Endodermal cell (in vitro differentiated cells): Measurements from ENCODE around the gene PTPRK. TPM values are rescaled to one million over a fixed set of nuclear protein-coding genes. Genes with fewer than 3 reads are reported as not detected.

ENCODE experiments used
- DNase-seq: peaks from one replicate; pipeline ENCODE4 v3.0.0-alpha.2; 2017
- H3K27ac ChIP-seq: 2 replicates; pipeline ENCODE4 v1.5.1; 2013; ENCODE audit warnings: mild to moderate bottlenecking, low read depth, low read length, moderate library complexity
- H3K27me3 ChIP-seq: 2 replicates; pipeline ENCODE4 v1.6.1; 2013; ENCODE audit warnings: mild to moderate bottlenecking, low read length, moderate library complexity; ENCODE audit not compliant: insufficient read depth, control insufficient read depth, poor library complexity, severe bottlenecking
- H3K36me3 ChIP-seq: 2 replicates; pipeline ENCODE4 v1.7.0; 2013; ENCODE audit warnings: mild to moderate bottlenecking, low read length, moderate library complexity; ENCODE audit not compliant: control insufficient read depth, insufficient read depth
- H3K4me1 ChIP-seq: one replicate; pipeline ENCODE4 v1.7.0; 2013; ENCODE audit warnings: low read length; ENCODE audit not compliant: control insufficient read depth, insufficient read depth
- H3K4me3 ChIP-seq: 2 replicates; pipeline ENCODE4 v1.5.1; 2013; ENCODE audit warnings: mild to moderate bottlenecking, low read length, moderate library complexity
- H3K9ac ChIP-seq: 2 replicates; pipeline ENCODE4 v1.6.1; 2013; ENCODE audit warnings: mild to moderate bottlenecking, low read length, moderate library complexity; ENCODE audit not compliant: poor library complexity, severe bottlenecking; ENCODE audit errors: extremely low read depth
- H3K9me3 ChIP-seq: 2 replicates; pipeline ENCODE4 v1.6.1; 2013; ENCODE audit warnings: mild to moderate bottlenecking, low read length, moderate library complexity; ENCODE audit not compliant: control insufficient read depth
- H3K27ac Mint-ChIP-seq: 2 replicates; pipeline ENCODE4 v1.8.0; 2020; ENCODE audit warnings: mixed read lengths
- H3K27me3 Mint-ChIP-seq: 2 replicates; pipeline ENCODE4 v1.8.0; 2021; ENCODE audit warnings: mild to moderate bottlenecking, mixed read lengths; ENCODE audit not compliant: insufficient read depth
- H3K36me3 Mint-ChIP-seq: 2 replicates; pipeline ENCODE4 v1.8.0; 2020; ENCODE audit warnings: low read depth, mixed read lengths
- H3K4me1 Mint-ChIP-seq: 2 replicates; pipeline ENCODE4 v1.8.0; 2020; ENCODE audit warnings: mixed read lengths
- H3K4me3 Mint-ChIP-seq: 2 replicates; pipeline ENCODE4 v1.8.0; 2020; ENCODE audit warnings: mild to moderate bottlenecking, moderate library complexity, mixed read lengths
- H3K9me3 Mint-ChIP-seq: 2 replicates; pipeline ENCODE4 v1.8.0; 2020; ENCODE audit warnings: mild to moderate bottlenecking, mixed read lengths
- CTCF ChIP-seq: fragments of 200-600 bp; sonication (generic); conservative IDR thresholded peaks from 2 replicates; pipeline ENCODE4 v1.5.0; 2021; ENCODE audit warnings: antibody characterized with exemption, mild to moderate bottlenecking
- WGBS, 2 experiments: methylation state at CpG; one replicate each; pipeline versions ENCODE4 v1.1.5 to v1.1.7; 2013; ENCODE audit warnings: missing lambda C conversion rate in 2 of 2, mixed read lengths in 1 of 2; ENCODE audit not compliant: insufficient coverage in 1 of 2, insufficient read length in 1 of 2; 5-methylcytosine and 5-hydroxymethylcytosine counted together
- total RNA-seq, 2 donors: library from RNA; stranded (reverse); fragmentation: NEBNext Ultra II Directional in 1 of 2; extraction: Animal tissue kit (Norgen Biotek cat#: 25700) in 1 of 2; gene quantifications; 2 replicates in 1 of 2; 3 replicates in 1 of 2; pipeline ENCODE4 v1.2.1, GENCODE V29; 2021

PTPRK gene
- total RNA-seq, 2 donors from 2014 or later = 46.4 to 57.6 TPM

- Mint-ChIP-seq H3K9me3 (no peaks in the 10 kb centered on the region), H3K4me1 (peaks cover 42% of the 10 kb centered on the region), H3K4me3 (no peak overlapping the region), H3K36me3 (no peaks in the 10 kb centered on the region), H3K27me3 (peaks cover under 1% of the 10 kb centered on the region), H3K27ac (no peak overlapping the region)
- no peak for TF ChIP-seq CTCF
- no peak overlapping the region for H3K4me3 ChIP-seq
- no peaks in the 10 kb centered on the region for H3K9me3 ChIP-seq
- H3K27ac ChIP-seq = no peak overlapping the region
- no peak for DNase-seq
- H3K9ac ChIP-seq = no peak overlapping the region
- no peaks in the 10 kb centered on the region for H3K27me3 ChIP-seq
- no peaks in the 10 kb centered on the region for H3K36me3 ChIP-seq
- peaks cover 16% of the 10 kb centered on the region for H3K4me1 ChIP-seq
- WGBS, 2 experiments = 84% methylated on average over 2 of the region's 2 CpGs; no CpG with 5 or more reads in 1 of the 2 experiments
Measured at GRCh38 chr6:128512296-128512695, 8.1 kb downstream of the PTPRK start.

- DNase-seq = no peak
- Histone ChIP-seq H3K27ac (no peak overlapping the region), H3K4me1 (peaks cover 16% of the 10 kb centered on the region), H3K4me3 (no peak overlapping the region), H3K9me3 (no peaks in the 10 kb centered on the region), H3K36me3 (no peaks in the 10 kb centered on the region), H3K9ac (no peak overlapping the region), H3K27me3 (no peaks in the 10 kb centered on the region)
- no peak overlapping the region for H3K4me3 Mint-ChIP-seq
- WGBS, 2 experiments = 83 to 98% methylated on average over 4 to 5 of the region's 5 CpGs
- no peaks in the 10 kb centered on the region for H3K27me3 Mint-ChIP-seq
- H3K36me3 Mint-ChIP-seq = no peaks in the 10 kb centered on the region
- peaks cover 42% of the 10 kb centered on the region for H3K4me1 Mint-ChIP-seq
- no peak for TF ChIP-seq CTCF
- H3K9me3 Mint-ChIP-seq = no peaks in the 10 kb centered on the region
- H3K27ac Mint-ChIP-seq = peak overlapping the region; percentile 44
Measured at GRCh38 chr6:128511506-128511905, 8.9 kb downstream of the PTPRK start.

- Mint-ChIP-seq H3K36me3 (no peaks in the 10 kb centered on the region), H3K27me3 (no peaks in the 10 kb centered on the region), H3K4me1 (peaks cover 50% of the 10 kb centered on the region), H3K9me3 (no peaks in the 10 kb centered on the region), H3K4me3 (no peak overlapping the region), H3K27ac (no peak overlapping the region)
- no peaks in the 10 kb centered on the region for H3K27me3 ChIP-seq
- H3K4me1 ChIP-seq = peaks cover 18% of the 10 kb centered on the region
- WGBS, 2 experiments = 71 to 100% methylated on average over 1 of the region's 1 CpG
- H3K9me3 ChIP-seq = no peaks in the 10 kb centered on the region
- H3K4me3 ChIP-seq = no peak overlapping the region
- no peak for DNase-seq
- no peak for TF ChIP-seq CTCF
- no peak overlapping the region for H3K27ac ChIP-seq
- no peak overlapping the region for H3K9ac ChIP-seq
- no peaks in the 10 kb centered on the region for H3K36me3 ChIP-seq
Measured at GRCh38 chr6:128509709-128510108, 10.7 kb downstream of the PTPRK start.
